HEK293 (cell line): ENCODE data around the gene CYP39A1.

Experiments used
- BCL11A ChIP-seq: fragments of 450-650 bp; formaldehyde crosslinking; IDR thresholded peaks from 2 replicates; pipeline ENCODE4 v1.5.1; 2016; ENCODE audit warnings: low read depth, missing biosample characterization, missing genetic modification characterization
- KLF9 ChIP-seq: fragments of 450-650 bp; formaldehyde crosslinking; IDR thresholded peaks from 2 replicates; pipeline ENCODE4 v1.5.1; 2016; ENCODE audit warnings: missing biosample characterization, missing genetic modification characterization, low read depth
- ZNF335 ChIP-seq: fragments of 450-650 bp; formaldehyde crosslinking; conservative IDR thresholded peaks from 2 replicates; pipeline ENCODE4 v1.5.1; 2016; ENCODE audit warnings: missing biosample characterization, missing genetic modification characterization
- ZNF792 ChIP-seq: fragments of 450-650 bp; formaldehyde crosslinking; IDR thresholded peaks from 2 replicates; pipeline ENCODE4 v1.5.1; 2016; ENCODE audit warnings: missing biosample characterization, missing genetic modification characterization
- TF ChIP-seq, protein P1 (sequence below): fragments of 450-650 bp; formaldehyde crosslinking; IDR thresholded peaks from 2 replicates; pipeline ENCODE4 v1.5.1; 2016; ENCODE audit warnings: missing biosample characterization, missing genetic modification characterization
- TF ChIP-seq, protein P2 (sequence below): fragments of 450-650 bp; formaldehyde crosslinking; IDR thresholded peaks from 2 replicates; pipeline ENCODE4 v1.5.1; 2016; ENCODE audit warnings: missing biosample characterization, missing genetic modification characterization
- TF ChIP-seq, protein P3 (sequence below): IDR thresholded peaks from 2 replicates; pipeline ENCODE4 v1.6.1; 2011; ENCODE audit warnings: mild to moderate bottlenecking, low read depth, low read length, borderline replicate concordance

- TF ChIP-seq, protein P1, sequence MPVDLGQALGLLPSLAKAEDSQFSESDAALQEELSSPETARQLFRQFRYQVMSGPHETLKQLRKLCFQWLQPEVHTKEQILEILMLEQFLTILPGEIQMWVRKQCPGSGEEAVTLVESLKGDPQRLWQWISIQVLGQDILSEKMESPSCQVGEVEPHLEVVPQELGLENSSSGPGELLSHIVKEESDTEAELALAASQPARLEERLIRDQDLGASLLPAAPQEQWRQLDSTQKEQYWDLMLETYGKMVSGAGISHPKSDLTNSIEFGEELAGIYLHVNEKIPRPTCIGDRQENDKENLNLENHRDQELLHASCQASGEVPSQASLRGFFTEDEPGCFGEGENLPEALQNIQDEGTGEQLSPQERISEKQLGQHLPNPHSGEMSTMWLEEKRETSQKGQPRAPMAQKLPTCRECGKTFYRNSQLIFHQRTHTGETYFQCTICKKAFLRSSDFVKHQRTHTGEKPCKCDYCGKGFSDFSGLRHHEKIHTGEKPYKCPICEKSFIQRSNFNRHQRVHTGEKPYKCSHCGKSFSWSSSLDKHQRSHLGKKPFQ (tag by site-specific recombination) = no peak
- TF ChIP-seq, protein P2, sequence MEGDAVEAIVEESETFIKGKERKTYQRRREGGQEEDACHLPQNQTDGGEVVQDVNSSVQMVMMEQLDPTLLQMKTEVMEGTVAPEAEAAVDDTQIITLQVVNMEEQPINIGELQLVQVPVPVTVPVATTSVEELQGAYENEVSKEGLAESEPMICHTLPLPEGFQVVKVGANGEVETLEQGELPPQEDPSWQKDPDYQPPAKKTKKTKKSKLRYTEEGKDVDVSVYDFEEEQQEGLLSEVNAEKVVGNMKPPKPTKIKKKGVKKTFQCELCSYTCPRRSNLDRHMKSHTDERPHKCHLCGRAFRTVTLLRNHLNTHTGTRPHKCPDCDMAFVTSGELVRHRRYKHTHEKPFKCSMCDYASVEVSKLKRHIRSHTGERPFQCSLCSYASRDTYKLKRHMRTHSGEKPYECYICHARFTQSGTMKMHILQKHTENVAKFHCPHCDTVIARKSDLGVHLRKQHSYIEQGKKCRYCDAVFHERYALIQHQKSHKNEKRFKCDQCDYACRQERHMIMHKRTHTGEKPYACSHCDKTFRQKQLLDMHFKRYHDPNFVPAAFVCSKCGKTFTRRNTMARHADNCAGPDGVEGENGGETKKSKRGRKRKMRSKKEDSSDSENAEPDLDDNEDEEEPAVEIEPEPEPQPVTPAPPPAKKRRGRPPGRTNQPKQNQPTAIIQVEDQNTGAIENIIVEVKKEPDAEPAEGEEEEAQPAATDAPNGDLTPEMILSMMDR (tag by site-specific recombination) = no peak
- TF ChIP-seq, protein P3, sequence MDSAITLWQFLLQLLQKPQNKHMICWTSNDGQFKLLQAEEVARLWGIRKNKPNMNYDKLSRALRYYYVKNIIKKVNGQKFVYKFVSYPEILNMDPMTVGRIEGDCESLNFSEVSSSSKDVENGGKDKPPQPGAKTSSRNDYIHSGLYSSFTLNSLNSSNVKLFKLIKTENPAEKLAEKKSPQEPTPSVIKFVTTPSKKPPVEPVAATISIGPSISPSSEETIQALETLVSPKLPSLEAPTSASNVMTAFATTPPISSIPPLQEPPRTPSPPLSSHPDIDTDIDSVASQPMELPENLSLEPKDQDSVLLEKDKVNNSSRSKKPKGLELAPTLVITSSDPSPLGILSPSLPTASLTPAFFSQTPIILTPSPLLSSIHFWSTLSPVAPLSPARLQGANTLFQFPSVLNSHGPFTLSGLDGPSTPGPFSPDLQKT = no peak
- no peak for TF ChIP-seq ZNF792 (tag by site-specific recombination)
- no peak for TF ChIP-seq BCL11A (tag by site-specific recombination)
- TF ChIP-seq KLF9 (tag by site-specific recombination) = no peak
- no peak for TF ChIP-seq ZNF335 (tag by site-specific recombination)
Observed at GRCh38 chr6:46507426-46507825, 145.2 kb downstream of the CYP39A1 start.
